H1 (cell line): ENCODE results near the gene SH3D19. TPM values are rescaled to one million over a fixed set of nuclear protein-coding genes. Genes with fewer than 3 reads are reported as not detected.

Experiments used
- CTCF ChIA-PET: fragments of 300-600 bp; sonication (Branson Sonifier 250); formaldehyde crosslinking; loops from one replicate; lab custom pipeline; 2021; ENCODE audit not compliant: partially characterized antibody; lab: Charles Lee
- POLR2A ChIA-PET: fragments of 300-600 bp; sonication (Branson Sonifier 250); formaldehyde crosslinking; loops from one replicate; lab custom pipeline; 2021; ENCODE audit warnings: inconsistent platforms; ENCODE audit not compliant: partially characterized antibody; lab: Charles Lee
- DNase-seq, 2 experiments: peaks; one replicate each; pipeline versions ENCODE4 v3.0.0 to v3.0.0-alpha.2; 2010 to 2022; ENCODE audit warnings: low spot score in 2 of 2, low read depth in 1 of 2, mixed read lengths in 1 of 2
- FAIRE-seq: peaks from 2 replicates; lab custom pipeline; 2011; peaks lifted over from hg19 to GRCh38; lab: Jason Lieb, UNC
- H2AFZ ChIP-seq: 2 replicates; pipeline ENCODE4 v1.8.1; 2012; ENCODE audit warnings: low read length, inconsistent platforms
- H2AK5ac ChIP-seq: 2 replicates; pipeline ENCODE4 v1.6.1; 2013; ENCODE audit warnings: low read depth, low read length
- H2BK120ac ChIP-seq: replicated peaks from 2 replicates; pipeline ENCODE3; 2013; ENCODE audit warnings: low read depth, low read length, inconsistent platforms
- H2BK12ac ChIP-seq: 2 replicates; pipeline ENCODE4 v1.6.1; 2013; ENCODE audit warnings: low read depth, low read length
- H2BK15ac ChIP-seq: 2 replicates; pipeline ENCODE4 v1.6.1; 2013; ENCODE audit warnings: low read length
- H2BK20ac ChIP-seq: 2 replicates; pipeline ENCODE4 v1.6.1; 2013; ENCODE audit warnings: low read length
- H2BK5ac ChIP-seq: 2 replicates; pipeline ENCODE4 v1.6.1; 2013; ENCODE audit warnings: low read depth, low read length
- H3K14ac ChIP-seq: 2 replicates; pipeline ENCODE4 v1.6.1; 2013; ENCODE audit warnings: inconsistent platforms; ENCODE audit not compliant: insufficient read length
- H3K18ac ChIP-seq: 2 replicates; pipeline ENCODE4 v1.6.1; 2013; ENCODE audit warnings: low read length; ENCODE audit errors: extremely low read depth
- H3K23ac ChIP-seq: 2 replicates; pipeline ENCODE4 v1.6.1; 2013; ENCODE audit warnings: inconsistent platforms; ENCODE audit not compliant: insufficient read length
- H3K23me2 ChIP-seq: 2 replicates; pipeline ENCODE4 v1.6.1; 2013; ENCODE audit warnings: low read depth, low read length
- H3K27ac ChIP-seq: 2 replicates; pipeline ENCODE4 v1.6.1; 2011; ENCODE audit warnings: low read depth, low read length, inconsistent platforms
- H3K27me3 ChIP-seq, 4 experiments: replicated peaks in 1 of 4; 1 replicate in 1 of 4; 2 replicates in 3 of 4; pipeline versions ENCODE4 v1.6.1 to v1.8.1; 2011 to 2013; ENCODE audit warnings: low read length in 3 of 4, mild to moderate bottlenecking in 3 of 4, inconsistent platforms in 2 of 4, mixed read lengths in 2 of 4, moderate library complexity in 1 of 4; ENCODE audit not compliant: control insufficient read depth in 3 of 4, insufficient read depth in 3 of 4; ENCODE audit errors: extremely low read depth in 1 of 4
- H3K36me3 ChIP-seq, 4 experiments: 2 replicates each; pipeline versions ENCODE4 v1.6.1 to v1.8.1; 2011 to 2013; ENCODE audit warnings: mild to moderate bottlenecking in 4 of 4, low read length in 3 of 4, moderate library complexity in 2 of 4, control low read depth in 1 of 4, inconsistent platforms in 1 of 4; ENCODE audit not compliant: insufficient read depth in 4 of 4, control insufficient read depth in 2 of 4
- H3K4ac ChIP-seq: replicated peaks from 2 replicates; pipeline ENCODE3; 2013; ENCODE audit warnings: low read length, low read depth, mixed read lengths, inconsistent platforms; ENCODE audit not compliant: insufficient read length
- H3K4me1 ChIP-seq, 4 experiments: replicated peaks in 1 of 4; 1 replicate in 1 of 4; 2 replicates in 3 of 4; pipeline versions ENCODE4 v1.6.1 to v1.8.1; 2011 to 2013; ENCODE audit warnings: low read length in 3 of 4, inconsistent platforms in 2 of 4, mixed read lengths in 1 of 4; ENCODE audit not compliant: insufficient read depth in 4 of 4, control insufficient read depth in 3 of 4
- H3K4me2 ChIP-seq, 2 experiments: 2 replicates each; pipeline versions ENCODE4 v1.6.1 to v1.8.1; 2011 to 2013; ENCODE audit warnings: low read depth in 2 of 2, low read length in 2 of 2, control low read depth in 1 of 2, inconsistent platforms in 1 of 2, mild to moderate bottlenecking in 1 of 2; ENCODE audit not compliant: insufficient read depth in 1 of 2
- H3K4me3 ChIP-seq, 4 experiments: fragments of 200-600, 300-600 bp in 1 of 4; sonication (generic), shearing (Covaris generic), sonication (Bioruptor Twin) in 1 of 4; 2 replicates each; pipeline versions ENCODE4 v1.5.1 to v1.8.1; 2011 to 2016; ENCODE audit warnings: low read length in 4 of 4, low read depth in 3 of 4, control low read depth in 2 of 4, inconsistent platforms in 2 of 4, mild to moderate bottlenecking in 2 of 4, mixed read lengths in 1 of 4, moderate library complexity in 1 of 4; ENCODE audit not compliant: insufficient read depth in 2 of 4; ENCODE audit errors: extremely low read depth in 1 of 4
- H3K56ac ChIP-seq: replicated peaks from 2 replicates; pipeline ENCODE3; 2013; ENCODE audit warnings: low read depth, mild to moderate bottlenecking, mixed read lengths, low read length, inconsistent platforms; ENCODE audit not compliant: insufficient read length
- H3K79me1 ChIP-seq: 2 replicates; pipeline ENCODE4 v1.6.1; 2013; ENCODE audit warnings: low read depth, low read length, control low read depth
- H3K79me2 ChIP-seq, 2 experiments: 2 replicates each; pipeline versions ENCODE4 v1.6.1 to v1.8.1; 2012 to 2013; ENCODE audit warnings: low read length in 2 of 2, mild to moderate bottlenecking in 2 of 2, inconsistent platforms in 1 of 2; ENCODE audit not compliant: insufficient read depth in 2 of 2, control insufficient read depth in 1 of 2
- H3K9ac ChIP-seq, 4 experiments: replicated peaks in 1 of 4; 1 replicate in 1 of 4; 2 replicates in 3 of 4; pipeline versions ENCODE4 v1.6.1 to v1.8.1; 2011 to 2013; ENCODE audit warnings: low read depth in 3 of 4, low read length in 3 of 4, control low read depth in 2 of 4, mild to moderate bottlenecking in 2 of 4, moderate library complexity in 2 of 4, inconsistent platforms in 1 of 4; ENCODE audit errors: extremely low read depth in 1 of 4
- H3K9me3 ChIP-seq, 2 experiments: 2 replicates each; pipeline versions ENCODE4 v1.6.1 to v1.8.1; 2012 to 2013; ENCODE audit warnings: mild to moderate bottlenecking in 2 of 2, moderate library complexity in 2 of 2, control low read depth in 1 of 2, inconsistent platforms in 1 of 2, low read depth in 1 of 2, low read length in 1 of 2, mixed read lengths in 1 of 2; ENCODE audit not compliant: insufficient read depth in 2 of 2
- H4K20me1 ChIP-seq, 2 experiments: replicated peaks in 1 of 2; 2 replicates each; pipeline versions ENCODE3 to v1.8.1; 2011 to 2013; ENCODE audit warnings: inconsistent platforms in 2 of 2, low read length in 2 of 2, mild to moderate bottlenecking in 1 of 2; ENCODE audit not compliant: insufficient read depth in 2 of 2, control insufficient read depth in 1 of 2
- H4K5ac ChIP-seq: 2 replicates; pipeline ENCODE4 v1.6.1; 2013; ENCODE audit warnings: low read length, low read depth, mixed read lengths, inconsistent platforms; ENCODE audit not compliant: insufficient read length
- H4K8ac ChIP-seq: 2 replicates; pipeline ENCODE4 v1.8.0; 2013; ENCODE audit warnings: mild to moderate bottlenecking, moderate library complexity, low read length, inconsistent platforms; ENCODE audit not compliant: insufficient read depth; ENCODE audit errors: extremely low read depth
- H4K91ac ChIP-seq: replicated peaks from 2 replicates; pipeline ENCODE3; 2013; ENCODE audit warnings: low read length, mixed read lengths, inconsistent platforms; ENCODE audit not compliant: insufficient read length
- SP2 ChIP-seq: IDR thresholded peaks from 2 replicates; pipeline ENCODE4 v1.6.1; 2012; ENCODE audit warnings: mild to moderate bottlenecking, low read length, inconsistent platforms
- TEAD4 ChIP-seq: IDR thresholded peaks from 2 replicates; pipeline ENCODE4 v1.6.1; 2012; ENCODE audit warnings: low read depth, low read length, inconsistent platforms, mixed read lengths
- WGBS, 2 experiments: shearing (Covaris generic) in 1 of 2; methylation state at CpG; one replicate each; pipeline versions ENCODE4 v1.1.6 to v1.1.7; 2013 to 2015; ENCODE audit warnings: low lambda C conversion rate in 2 of 2, mixed read lengths in 2 of 2, inconsistent platforms in 1 of 2, low coverage in 1 of 2, missing lambda C conversion rate in 1 of 2; ENCODE audit not compliant: insufficient replicate concordance in 2 of 2, insufficient coverage in 1 of 2, insufficient read length in 1 of 2; ENCODE audit errors: extremely low coverage in 1 of 2, missing lambda C conversion rate in 1 of 2; 5-methylcytosine and 5-hydroxymethylcytosine counted together
- polyA plus RNA-seq, 7 experiments: library from polyadenylated mRNA; depleted of rRNA in 3 of 7; stranded (reverse) in 5 of 7; unstranded in 2 of 7; fragments of >200 nt in 5 of 7; fragments of 200-250 nt in 2 of 7; gene quantifications; 1 replicate in 5 of 7; 2 replicates in 1 of 7; 4 replicates in 1 of 7; pipeline versions ENCODE4 v1.2.1 to v1.2.3, GENCODE V29; 2011 to 2013; ENCODE audit warnings: missing spikeins in 2 of 7, mixed read lengths in 2 of 7
- total RNA-seq: library from RNA; stranded (reverse); fragmentation: NEBNext Ultra II Directional; extraction: Animal tissue kit (Norgen Biotek cat#: 25700); gene quantifications from 2 replicates; pipeline ENCODE4 v1.2.1, GENCODE V29; 2021

The SH3D19 gene
- total and polyA plus RNA-seq, 2 of the 8 experiments (the other 6 are each of a cell fraction or from before 2014, with no cell fraction given): 11.7 to 51.3 TPM

GRCh38 chr4:151093203-151093602 lies 232.2 kb downstream of the SH3D19 start:
- POLR2A ChIA-PET: no interaction called here
- no peak for DNase-seq
- Histone ChIP-seq H3K4me3 (no peak overlapping the region), H2BK12ac (no peak overlapping the region), H3K56ac (no peak overlapping the region), H3K23me2 (no peaks in the 10 kb centered on the region), H2AK5ac (no peak overlapping the region), H3K79me1 (no peaks in the 10 kb centered on the region), H3K79me2 (no peaks in the 10 kb centered on the region), H3K36me3 (no peaks in the 10 kb centered on the region), H2AFZ (no peak overlapping the region), H3K14ac (no peak overlapping the region), H3K9ac (no peak overlapping the region), H3K9me3 (no peaks in the 10 kb centered on the region), H4K20me1 (no peaks in the 10 kb centered on the region), H4K5ac (no peak overlapping the region), H2BK15ac (no peak overlapping the region), H3K18ac (no peak overlapping the region; the same call in 1 of the 2 replicates), H3K4me2 (no peak overlapping the region; a peak in 1 of 4 replicates), H3K23ac (no peak overlapping the region), H4K8ac (no peak overlapping the region), H3K4me1 (no peaks in the 10 kb centered on the region), H3K27ac (no peak overlapping the region), H3K4ac (no peak overlapping the region), H2BK120ac (no peak overlapping the region), H2BK20ac (no peak overlapping the region), H3K27me3 (no peaks in the 10 kb centered on the region), H4K91ac (no peak overlapping the region), H2BK5ac (no peak overlapping the region)
- TF ChIP-seq SP2 (no peak), TEAD4 (peak; percentile 56; the same call in 1 of the 2 replicates)
- no peak for FAIRE-seq
- WGBS, 2 experiments: 60% methylated on average over 3 of the region's 3 CpGs; no CpG with 5 or more reads in 1 of the 2 experiments
- CTCF ChIA-PET: no interaction called here
